ENCODE measurements around the gene NRCAM.
"Not testable (repeated sequence)": the region's sequence is repeated elsewhere in the genome, so short reads cannot be mapped to it uniquely, and the experiment has no call there.

NRCAM gene

GRCh38 chr7:108455998-108456677 lies at the start of gene NRCAM:
Gene NRCAM, minus strand, starts transcription at chr7:108456436. Its CDS starts 216,372 bp downstream, at chr7:108240064.
- DNase-seq: peak; percentile 85

GRCh38 chr7:108504576-108504975 lies 48.3 kb upstream of the NRCAM start:
- DNase-seq: not testable (repeated sequence)

GRCh38 chr7:108503112-108504026 lies 47.1 kb upstream of the NRCAM start:
- DNase-seq: no peak

GRCh38 chr7:108499566-108499965 lies 43.3 kb upstream of the NRCAM start:
- DNase-seq: no peak

- DNase-seq: no peak
Measured at GRCh38 chr7:108498481-108498880, 42.2 kb upstream of the NRCAM start.

- DNase-seq: peak; percentile 79
Measured at GRCh38 chr7:108497082-108497725, 41.0 kb upstream of the NRCAM start.

GRCh38 chr7:108492742-108493141 lies 36.5 kb upstream of the NRCAM start:
- DNase-seq: no peak

- DNase-seq: no peak
Measured at GRCh38 chr7:108488768-108489538, 32.7 kb upstream of the NRCAM start.

- DNase-seq: no peak
Measured at GRCh38 chr7:108487646-108488045, 31.4 kb upstream of the NRCAM start.

GRCh38 chr7:108486291-108486966 lies 30.2 kb upstream of the NRCAM start:
- no peak for DNase-seq

- no peak for DNase-seq
Measured at GRCh38 chr7:108484137-108484536, 27.9 kb upstream of the NRCAM start.

GRCh38 chr7:108480311-108480710 lies 24.1 kb upstream of the NRCAM start:
- DNase-seq: no peak

- no peak for DNase-seq
Measured at GRCh38 chr7:108479751-108480150, 23.5 kb upstream of the NRCAM start.

- DNase-seq: no peak
Measured at GRCh38 chr7:108479118-108479517, 22.9 kb upstream of the NRCAM start.

- no peak for DNase-seq
Measured at GRCh38 chr7:108468246-108468645, 12.0 kb upstream of the NRCAM start.

- DNase-seq: no peak
Measured at GRCh38 chr7:108467391-108467790, 11.2 kb upstream of the NRCAM start.

GRCh38 chr7:108466322-108466721 lies 10.1 kb upstream of the NRCAM start:
- DNase-seq: not testable (repeated sequence)

GRCh38 chr7:108464743-108465142 lies 8.5 kb upstream of the NRCAM start:
- no peak for DNase-seq

GRCh38 chr7:108463613-108464012 lies 7.4 kb upstream of the NRCAM start:
- no peak for DNase-seq

GRCh38 chr7:108461840-108462239 lies 5.6 kb upstream of the NRCAM start:
- no peak for DNase-seq

- no peak for DNase-seq
Measured at GRCh38 chr7:108460964-108461363, 4.7 kb upstream of the NRCAM start.

GRCh38 chr7:108459922-108460551 lies 3.8 kb upstream of the NRCAM start:
- peak; percentile 58 for DNase-seq
